Measurements from ENCODE around the gene CRYGN. TPM values are rescaled to one million over a fixed set of nuclear protein-coding genes. Genes with fewer than 3 reads are reported as not detected.
A peak's percentile ranks its signal among the peaks of the same experiment; 100 is the strongest.

CRYGN gene
- total and polyA plus RNA-seq, 4 donors = under 0.01 to 0.02 TPM; not detected in 2

- TF ChIP-seq FOXA2 (IDR thresholded peaks at IDR 0.05) = no peak
- no peak for TF ChIP-seq HNF4G (IDR thresholded peaks at IDR 0.05)
- no peak for TF ChIP-seq GABPA (IDR thresholded peaks at IDR 0.05 in 1 of 2, conservative IDR thresholded peaks at IDR 0.05 in 1 of 2)
- no peak for TF ChIP-seq JUND (IDR thresholded peaks at IDR 0.05)
These were observed 12.1 kb downstream of the CRYGN start (continued) for GRCh38 chr7:151427705-151428377.

- Histone ChIP-seq H3K27me3 (ENCODE audit: control insufficient read depth in 4 of 4, insufficient read depth in 4 of 4, low read length in 3 of 4) (peaks cover 0 to 2% (median 0%) of the 10 kb centered on the region in 4 donors), H3K36me3 (ENCODE audit: control insufficient read depth in 4 of 4, insufficient read depth in 3 of 4, low read depth in 1 of 4, low read length in 3 of 4) (no peaks in the 10 kb centered on the region), H3K9me3 (ENCODE audit: control insufficient read depth in 4 of 4, low read length in 3 of 4) (no peaks in the 10 kb centered on the region), H3K27ac (ENCODE audit: low read depth in 1 of 2, low read length in 2 of 2) (peak overlapping the region in 1 of 2 donors; percentile 5), H3K4me1 (ENCODE audit: control insufficient read depth in 4 of 4, insufficient read depth in 4 of 4, low read length in 3 of 4) (no peaks in the 10 kb centered on the region), H3K4me3 (ENCODE audit: low read depth in 1 of 3, low read length in 3 of 3) (no peak overlapping the region), H3K9ac (ENCODE audit: low read depth in 1 of 2, low read length in 2 of 2) (no peak overlapping the region)
- DNase-seq (ENCODE audit: low spot score) = no peak
- TF ChIP-seq ATF3 (IDR thresholded peaks at IDR 0.05) (no peak), CTCF (IDR thresholded peaks at IDR 0.05; ENCODE audit: low read depth, low read length, missing input control) (no peak), GABPA (IDR thresholded peaks at IDR 0.05 in 1 of 2, conservative IDR thresholded peaks at IDR 0.05 in 1 of 2) (no peak), TAF1 (conservative IDR thresholded peaks at IDR 0.05) (no peak), RXRA (IDR thresholded peaks at IDR 0.05) (no peak), FOXA1 (IDR thresholded peaks at IDR 0.05) (no peak), EGR1 (IDR thresholded peaks at IDR 0.05; ENCODE audit: low read depth in 2 of 2) (no peak), SP1 (IDR thresholded peaks at IDR 0.05) (no peak), HNF4G (IDR thresholded peaks at IDR 0.05) (no peak), REST (IDR thresholded peaks at IDR 0.05) (no peak), FOXA2 (IDR thresholded peaks at IDR 0.05) (no peak), YY1 (IDR thresholded peaks at IDR 0.05) (no peak), MAX (IDR thresholded peaks at IDR 0.05) (no peak), HNF4A (conservative IDR thresholded peaks at IDR 0.05) (no peak), ZBTB33 (IDR thresholded peaks at IDR 0.05) (no peak)
- 82% methylated on average over 23 of the region's 23 CpGs for WGBS
These were observed 12.8 kb downstream of the CRYGN start for GRCh38 chr7:151426904-151427704.

Data from liver (tissue), 9 donors.